ENCODE results near the gene USP32. TPM values are rescaled to one million over a fixed set of nuclear protein-coding genes. Genes with fewer than 3 reads are reported as not detected.

USP32 gene
- total and polyA plus RNA-seq, 10 of the 15 experiments (the other 5 are each of a cell fraction or from before 2014, with no cell fraction given) = 7.8 to 37.3 (median 25.5) TPM

GRCh38 chr17:60303406-60304099 is 88.4 kb downstream of the USP32 start (continued):
- TF ChIP-seq ZSCAN29 (IDR thresholded peaks at IDR 0.05) (no peak), RUNX3 (IDR thresholded peaks at IDR 0.05; ENCODE audit: low read length) (0 out of 2 replicates have a peak, but pooled peaks have one; percentile 2)

GRCh38 chr17:60301649-60302048 is 90.3 kb downstream of the USP32 start:
- in situ Hi-C loops (cut with MboI) (no loop called here), intact Hi-C loops (cut with micrococcal nuclease; ENCODE audit: unreplicated experiment) (no loop called here)
- Histone ChIP-seq H2AFZ (ENCODE audit: control insufficient read depth, low read depth, low read length) (no peak overlapping the region), H3K9ac (ENCODE audit: control insufficient read depth, insufficient read depth, low read length) (no peak overlapping the region), H3K4me2 (ENCODE audit: control insufficient read depth, insufficient read depth) (no peak overlapping the region), H3K9me3 (replicated peaks; ENCODE audit: control insufficient read depth, insufficient read depth, low read length) (no peaks in the 10 kb centered on the region; the same call in 1 of the 3 replicates), H3K27ac (ENCODE audit: control insufficient read depth, insufficient read depth) (no peak overlapping the region), H3K4me3 (no peak overlapping the region), H3K79me2 (ENCODE audit: control insufficient read depth, insufficient read depth, low read length) (peaks cover 7% of the 10 kb centered on the region), H3K36me3 (ENCODE audit: control insufficient read depth in 2 of 2, insufficient read depth in 2 of 2, low read length in 1 of 2) (peaks cover 0 to 9% of the 10 kb centered on the region in 2 experiments; a peak in 2 of 4 replicates), H4K20me1 (ENCODE audit: control insufficient read depth, insufficient read depth) (no peaks in the 10 kb centered on the region), H3K27me3 (replicated peaks in 1 of 2; ENCODE audit: control insufficient read depth in 2 of 2, insufficient read depth in 2 of 2, low read length in 1 of 2) (no peaks in the 10 kb centered on the region), H3K4me1 (ENCODE audit: control insufficient read depth, insufficient read depth, low read length) (peaks cover 6% of the 10 kb centered on the region; the same call in 1 of the 2 replicates)
- DNase-seq (ENCODE audit: low read depth, low spot score) (no peak), FAIRE-seq (no peak), ATAC-seq (no peak)
- SMC1A ChIA-PET (ENCODE audit: uncharacterized antibody, unreplicated experiment) = interaction anchor here (0.8 to 1.3 kb wide), 2 partner anchors 11 to 43 kb away, joined by 3 read pairs; no protein-coding TSS in a partner anchor
- CTCF ChIA-PET = interaction anchor here (0.7 kb wide), 1 partner anchor 11 kb away, joined by 3 read pairs; no protein-coding TSS in a partner anchor
- POLR2A ChIA-PET = no interaction called here
- TF ChIP-seq STAT3 (IDR thresholded peaks at IDR 0.05; ENCODE audit: low read depth, low read length) (no peak), ZNF384 (IDR thresholded peaks at IDR 0.05; ENCODE audit: borderline replicate concordance, low read depth, low read length) (no peak), POLR2AphosphoS5 (IDR thresholded peaks at IDR 0.05; ENCODE audit: low read length) (no peak), CHD2 (IDR thresholded peaks at IDR 0.05; ENCODE audit: borderline replicate concordance, low read depth, low read length) (no peak), NKRF (conservative IDR thresholded peaks at IDR 0.05) (no peak), TBL1XR1 (IDR thresholded peaks at IDR 0.05; ENCODE audit: low read depth, low read length) (no peak), GATAD2B (conservative IDR thresholded peaks at IDR 0.05; ENCODE audit: low read depth) (no peak), BCL3 (IDR thresholded peaks at IDR 0.05; ENCODE audit: borderline replicate concordance, insufficient read depth, low read depth, low read length, poor library complexity, severe bottlenecking) (no peak), MLLT1 (IDR thresholded peaks at IDR 0.05) (no peak), IRF3 (IDR thresholded peaks at IDR 0.05) (no peak)
- no TSS peak for BruUV-seq (replicated peaks)
- RAD21 ChIA-PET (ENCODE audit: unreplicated experiment) = interaction anchor here (1.1 kb wide), 1 partner anchor 13 kb away, joined by 3 read pairs; no protein-coding TSS in a partner anchor
- WGBS (ENCODE audit: insufficient coverage, insufficient replicate concordance, low lambda C conversion rate, missing lambda C conversion rate) = 43% methylated on average over 1 of the region's 1 CpG

Measured in GM12878 (cell line).